Kasumi-1 (cell line): ENCODE measurements around the gene SLC6A6.
A peak's percentile ranks its signal among the peaks of the same experiment; 100 is the strongest.

ENCODE experiments used
- DNase-seq, 2 experiments: peaks; one replicate each; lab custom pipeline; 2025; lab: John Stamatoyannopoulos, UW

Gene SLC6A6

GRCh38 chr3:14470461-14470860, 68.1 kb downstream of the SLC6A6 start:
- no peak for DNase-seq

GRCh38 chr3:14471016-14471415, 68.6 kb downstream of the SLC6A6 start:
- no peak for DNase-seq

- no peak for DNase-seq
Measured at GRCh38 chr3:14471690-14472089, 69.3 kb downstream of the SLC6A6 start.

GRCh38 chr3:14472471-14473351, 70.3 kb downstream of the SLC6A6 start:
- no peak for DNase-seq

DNA sequence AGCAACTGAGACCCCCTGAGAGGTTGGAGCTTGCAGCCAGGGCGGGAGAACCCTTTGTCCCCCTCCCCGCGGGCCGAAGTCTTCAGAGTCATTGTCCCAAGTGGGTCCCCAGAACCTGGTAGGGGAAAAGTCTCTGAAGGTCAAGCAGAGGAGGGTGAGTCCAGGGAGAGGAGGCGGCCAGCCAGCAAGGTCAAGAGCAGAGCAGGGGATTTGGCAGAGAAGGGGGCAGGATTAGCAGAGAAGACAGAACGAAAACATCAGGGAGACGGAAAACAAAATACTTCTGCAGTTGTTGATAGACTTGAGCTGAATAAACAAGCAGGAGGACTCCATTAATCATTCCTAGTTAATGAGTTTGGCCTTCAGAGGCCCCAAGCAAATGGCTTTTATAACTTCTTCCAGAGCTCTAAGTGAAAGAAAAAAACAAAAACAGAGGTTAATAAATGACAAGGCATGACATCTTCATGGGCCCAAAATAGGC, 71.0 kb downstream of the SLC6A6 start:
- no peak for DNase-seq

DNA sequence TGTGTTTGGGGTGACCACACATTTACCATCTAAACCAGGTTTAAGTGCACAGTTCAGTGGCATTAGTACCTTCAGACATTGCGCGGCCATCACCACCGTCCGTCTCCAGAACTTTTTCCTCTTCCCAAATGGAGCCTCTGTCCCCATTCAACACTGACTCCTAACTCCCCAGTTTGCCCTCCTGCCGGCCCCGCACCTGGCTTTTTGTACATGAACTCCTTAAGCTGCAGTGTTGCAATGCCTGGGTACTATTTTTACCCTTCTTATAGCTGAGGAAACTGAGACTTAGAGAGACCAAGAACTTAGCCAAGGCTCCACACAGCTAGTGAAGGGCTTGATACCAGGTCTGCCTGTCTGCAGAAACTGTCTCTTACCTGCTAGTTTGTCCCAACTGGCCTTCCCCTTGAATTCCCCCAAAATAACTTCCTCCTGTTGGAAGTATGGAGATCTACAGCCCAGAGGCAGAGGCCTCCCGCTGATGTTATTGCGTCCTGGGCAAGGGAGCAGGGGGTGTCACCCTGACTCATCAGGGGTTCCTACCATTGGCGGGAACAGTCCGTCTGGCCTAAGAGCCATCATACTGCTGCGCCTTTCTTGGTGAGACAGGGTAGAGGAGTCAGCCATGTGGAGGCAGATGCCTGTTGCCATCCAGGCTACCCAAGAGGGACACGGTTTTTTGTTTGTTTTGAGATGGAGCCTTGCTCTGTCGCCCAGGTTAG, 72.1 kb downstream of the SLC6A6 start:
- DNase-seq, result no peak

DNA sequence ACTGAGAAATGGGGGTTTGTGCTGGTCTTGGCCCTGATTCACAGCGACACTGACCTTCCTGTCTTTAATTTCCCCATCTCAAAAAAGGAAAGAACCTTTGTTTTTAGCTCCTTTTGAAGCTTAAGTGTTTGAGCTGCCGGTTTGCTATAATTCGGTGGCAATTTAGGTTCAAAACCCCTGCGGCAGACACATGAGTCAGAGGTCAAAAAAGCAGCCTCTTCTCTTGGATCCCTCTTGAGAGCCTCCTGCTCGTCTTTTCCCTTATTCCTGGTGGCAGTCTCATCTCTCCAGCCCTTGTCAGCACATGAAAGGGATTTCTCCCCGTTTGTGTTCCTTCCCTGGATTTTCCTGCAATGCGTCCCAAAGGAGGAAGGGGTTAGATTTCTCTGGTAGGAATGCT, 73.2 kb downstream of the SLC6A6 start:
- DNase-seq, result no peak

DNA sequence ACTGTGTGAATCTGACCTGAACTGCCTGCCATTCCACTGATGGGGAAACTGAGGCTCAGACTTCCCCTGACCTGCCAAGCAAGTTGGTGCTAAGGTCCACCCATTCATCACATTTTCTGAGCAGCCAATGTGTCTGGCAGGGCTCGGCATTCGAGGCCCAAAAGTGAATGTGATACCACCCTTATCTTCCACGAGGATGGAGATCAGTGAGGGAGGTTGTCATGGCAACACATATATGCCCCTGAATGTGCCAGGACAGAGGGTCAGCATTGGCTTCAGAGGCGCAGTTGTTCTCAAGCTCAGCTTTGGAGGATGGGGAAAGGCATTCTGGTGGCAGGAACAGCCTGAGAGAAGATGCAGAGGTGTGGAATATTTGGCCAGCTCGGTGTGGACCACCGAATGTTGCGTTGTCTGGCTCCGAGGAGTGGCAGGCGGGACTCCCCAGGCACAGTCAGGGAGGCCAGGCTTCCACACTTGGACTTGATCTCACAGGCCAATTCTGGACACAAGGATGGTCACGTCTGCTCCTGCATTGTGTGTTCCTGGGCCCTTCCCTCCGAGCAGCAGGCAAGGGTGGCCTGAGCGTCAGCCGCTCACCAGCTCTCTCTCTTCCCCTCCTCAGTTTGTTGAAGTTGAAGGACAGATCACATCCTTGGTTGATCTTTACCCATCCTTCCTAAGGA, 74.3 kb downstream of the SLC6A6 start:
- no peak for DNase-seq

DNA sequence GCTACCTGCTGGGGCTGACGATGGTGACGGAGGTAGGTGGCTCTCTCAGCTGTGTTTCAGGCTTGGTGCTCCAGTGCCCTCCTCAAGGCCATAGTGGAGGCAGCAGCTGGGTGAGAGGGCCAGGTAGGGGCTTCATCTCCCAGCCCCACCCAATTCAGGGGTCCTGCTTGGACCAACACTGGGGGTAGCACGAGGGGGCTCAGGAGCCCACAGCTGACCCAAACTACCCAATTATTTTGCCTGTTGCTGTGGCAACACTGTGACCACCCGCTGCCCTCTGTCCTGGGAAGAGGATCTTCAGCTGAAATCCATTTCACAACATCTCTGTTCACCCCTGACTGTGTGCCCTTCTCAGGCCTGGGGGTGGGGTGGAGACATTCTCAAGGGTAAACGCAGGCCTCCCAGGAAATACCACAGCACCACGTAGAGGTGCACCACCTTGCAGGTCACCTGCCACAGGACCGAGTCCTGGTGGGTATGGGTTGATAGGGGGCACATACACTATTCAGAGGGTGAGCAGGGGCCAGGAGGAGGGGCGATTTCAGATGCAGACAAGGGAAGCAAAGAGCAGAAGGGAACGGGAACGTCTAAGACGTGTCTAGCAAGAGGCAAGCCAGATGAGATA, 75.0 kb downstream of the SLC6A6 start:
- no peak for DNase-seq

DNA sequence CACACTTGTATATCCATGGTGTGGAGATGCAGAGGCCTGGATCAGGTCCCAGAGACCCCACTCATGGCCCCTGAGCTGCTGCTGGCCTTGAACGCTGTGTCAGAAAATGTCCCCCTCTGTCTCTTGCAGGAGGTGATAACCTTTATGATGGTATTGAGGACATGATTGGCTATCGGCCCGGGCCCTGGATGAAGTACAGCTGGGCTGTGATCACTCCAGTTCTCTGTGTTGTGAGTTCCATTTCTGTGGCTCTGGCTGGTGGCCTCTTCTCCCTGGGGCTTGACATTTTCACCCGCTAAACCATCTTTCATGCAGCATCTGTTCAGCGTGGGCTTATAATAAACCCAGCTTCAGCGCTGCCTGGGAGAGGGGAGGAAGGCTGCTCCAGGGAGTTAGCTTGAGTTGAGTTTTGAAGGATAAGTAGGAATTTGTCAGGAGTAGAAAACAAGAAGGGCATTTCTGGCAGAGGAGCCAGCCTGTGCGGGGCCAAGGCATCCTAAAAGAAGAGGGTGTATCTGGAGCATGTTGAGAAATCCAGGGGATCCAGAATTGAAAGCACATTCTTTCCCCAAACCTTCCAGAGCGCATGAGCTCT, 76.6 kb downstream of the SLC6A6 start:
- DNase-seq, result no peak

DNA sequence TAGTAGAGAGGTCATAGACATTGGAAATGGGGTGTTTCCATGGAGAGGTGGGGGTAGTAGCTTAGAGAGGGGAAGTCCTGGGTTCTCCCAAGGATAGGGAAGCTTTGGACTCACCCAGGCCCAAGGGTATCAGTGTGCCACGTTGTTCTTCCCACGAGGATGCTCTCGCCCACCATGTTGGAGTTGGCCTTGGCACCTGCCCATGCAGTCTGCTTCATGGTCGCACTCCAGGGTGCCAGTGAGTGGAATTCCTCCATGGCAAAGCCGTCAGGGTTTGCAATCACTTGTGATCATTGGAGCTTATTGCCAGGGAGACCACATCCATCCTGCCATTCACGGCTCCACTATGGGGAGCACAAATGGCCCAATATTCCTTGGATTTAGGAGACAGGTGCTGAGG, 77.2 kb downstream of the SLC6A6 start:
- no peak for DNase-seq

GRCh38 chr3:14480207-14481017, 78.0 kb downstream of the SLC6A6 start:
- DNase-seq, result no peak

- DNase-seq, result peak; percentile 84
Measured at GRCh38 chr3:14481018-14481645, 78.7 kb downstream of the SLC6A6 start.

DNA sequence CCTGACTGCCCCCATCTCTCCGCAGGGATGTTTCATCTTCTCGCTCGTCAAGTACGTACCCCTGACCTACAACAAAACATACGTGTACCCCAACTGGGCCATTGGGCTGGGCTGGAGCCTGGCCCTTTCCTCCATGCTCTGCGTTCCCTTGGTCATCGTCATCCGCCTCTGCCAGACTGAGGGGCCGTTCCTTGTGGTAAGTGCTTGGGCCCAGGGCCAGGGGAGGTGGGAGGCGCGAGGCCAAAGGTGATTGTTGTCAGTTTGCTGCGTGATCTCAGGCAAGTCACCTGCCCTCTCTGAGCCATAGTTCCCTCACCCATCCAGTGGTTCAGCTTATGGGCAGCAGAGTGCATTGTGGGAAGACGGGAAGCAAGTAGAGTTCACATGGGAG, 79.2 kb downstream of the SLC6A6 start:
- no peak for DNase-seq

DNA sequence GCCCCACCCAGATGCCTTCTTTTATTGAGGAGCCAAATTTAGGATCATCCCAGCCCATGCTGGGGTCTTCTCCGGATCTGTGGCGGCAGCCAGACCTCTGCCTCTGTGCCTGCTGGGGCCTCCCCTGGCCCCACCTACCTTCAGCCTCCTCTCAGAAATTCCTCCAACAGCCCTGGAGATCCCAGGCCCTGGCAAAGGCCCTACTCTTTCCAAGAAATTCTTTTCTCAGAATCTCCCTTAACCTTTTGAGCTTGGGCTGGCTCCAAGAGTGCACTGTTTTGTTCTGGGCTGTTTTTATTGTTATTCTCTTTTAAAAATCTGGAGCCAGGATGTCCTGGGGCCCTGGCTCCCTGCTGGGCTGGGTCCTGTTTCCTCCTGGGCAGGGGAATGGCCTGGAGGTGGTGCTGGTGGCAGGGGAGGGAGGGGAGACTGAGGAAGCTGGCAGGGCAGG, 79.9 kb downstream of the SLC6A6 start:
- no peak for DNase-seq

DNA sequence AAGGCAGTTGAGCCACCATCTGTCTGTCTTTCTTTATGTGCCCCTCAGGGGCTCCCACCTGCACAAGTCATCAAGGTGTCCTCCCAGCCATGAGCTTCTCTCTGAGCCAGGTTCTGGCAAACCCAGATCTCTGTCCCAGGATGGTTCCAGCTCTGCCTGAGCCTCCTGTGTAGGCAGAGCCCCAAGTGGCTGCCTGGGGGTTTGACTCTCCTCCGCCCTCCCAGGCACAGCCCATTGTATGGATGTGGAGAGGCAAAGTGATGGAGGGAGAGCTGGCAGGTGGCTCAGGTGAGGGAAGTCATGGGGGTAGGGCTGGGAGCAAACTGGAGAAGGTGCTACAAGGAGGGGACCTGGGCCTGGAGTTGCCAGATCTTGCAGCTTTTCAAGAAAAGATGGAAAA, 80.9 kb downstream of the SLC6A6 start:
- DNase-seq, result no peak

- DNase-seq, result no peak
Measured at GRCh38 chr3:14484741-14485140, 82.3 kb downstream of the SLC6A6 start.

GRCh38 chr3:14485981-14486380, 83.6 kb downstream of the SLC6A6 start:
- DNase-seq, result no peak

- DNase-seq, result no peak
Measured at GRCh38 chr3:14486460-14486859, 84.1 kb downstream of the SLC6A6 start.

GRCh38 chr3:14487086-14487485, 84.7 kb downstream of the SLC6A6 start:
- DNase-seq, result no peak
